PFSK-1 (cell line): ENCODE measurements around the gene MPC2.

Experiments used
- FOXP2 ChIP-seq: optimal IDR thresholded peaks from 2 replicates; pipeline ENCODE3; 2011; ENCODE audit warnings: borderline replicate concordance, control low read depth, inconsistent platforms; ENCODE audit not compliant: insufficient read depth; ENCODE audit errors: extremely low read length, extremely low read depth
- POLR2AphosphoS5 ChIP-seq: IDR thresholded peaks from 2 replicates; pipeline ENCODE4 v1.6.1; 2012; ENCODE audit warnings: low read depth, mild to moderate bottlenecking, control low read depth, low read length, moderate library complexity
- SIN3A ChIP-seq: IDR thresholded peaks from 2 replicates; pipeline ENCODE4 v1.6.1; 2012; ENCODE audit warnings: mild to moderate bottlenecking, low read length, moderate library complexity, borderline replicate concordance; ENCODE audit not compliant: insufficient read depth
- TAF1 ChIP-seq: IDR thresholded peaks from 2 replicates; pipeline ENCODE4 v1.6.1; 2012; ENCODE audit warnings: low read length, control low read depth, borderline replicate concordance; ENCODE audit not compliant: insufficient read depth
- TF ChIP-seq, protein P1 (sequence below), 2 experiments: IDR thresholded peaks; 2 replicates each; pipeline versions ENCODE4 v1.6.1 to v1.8.0; 2011 to 2012; ENCODE audit warnings: low read depth in 2 of 2, low read length in 2 of 2, control low read depth in 1 of 2, inconsistent platforms in 1 of 2, mild to moderate bottlenecking in 1 of 2, moderate library complexity in 1 of 2; ENCODE audit not compliant: insufficient read depth in 1 of 2

- TF ChIP-seq POLR2AphosphoS5 (no peak), TAF1 (no peak), SIN3A (no peak), FOXP2 (no peak)
- TF ChIP-seq, protein P1, sequence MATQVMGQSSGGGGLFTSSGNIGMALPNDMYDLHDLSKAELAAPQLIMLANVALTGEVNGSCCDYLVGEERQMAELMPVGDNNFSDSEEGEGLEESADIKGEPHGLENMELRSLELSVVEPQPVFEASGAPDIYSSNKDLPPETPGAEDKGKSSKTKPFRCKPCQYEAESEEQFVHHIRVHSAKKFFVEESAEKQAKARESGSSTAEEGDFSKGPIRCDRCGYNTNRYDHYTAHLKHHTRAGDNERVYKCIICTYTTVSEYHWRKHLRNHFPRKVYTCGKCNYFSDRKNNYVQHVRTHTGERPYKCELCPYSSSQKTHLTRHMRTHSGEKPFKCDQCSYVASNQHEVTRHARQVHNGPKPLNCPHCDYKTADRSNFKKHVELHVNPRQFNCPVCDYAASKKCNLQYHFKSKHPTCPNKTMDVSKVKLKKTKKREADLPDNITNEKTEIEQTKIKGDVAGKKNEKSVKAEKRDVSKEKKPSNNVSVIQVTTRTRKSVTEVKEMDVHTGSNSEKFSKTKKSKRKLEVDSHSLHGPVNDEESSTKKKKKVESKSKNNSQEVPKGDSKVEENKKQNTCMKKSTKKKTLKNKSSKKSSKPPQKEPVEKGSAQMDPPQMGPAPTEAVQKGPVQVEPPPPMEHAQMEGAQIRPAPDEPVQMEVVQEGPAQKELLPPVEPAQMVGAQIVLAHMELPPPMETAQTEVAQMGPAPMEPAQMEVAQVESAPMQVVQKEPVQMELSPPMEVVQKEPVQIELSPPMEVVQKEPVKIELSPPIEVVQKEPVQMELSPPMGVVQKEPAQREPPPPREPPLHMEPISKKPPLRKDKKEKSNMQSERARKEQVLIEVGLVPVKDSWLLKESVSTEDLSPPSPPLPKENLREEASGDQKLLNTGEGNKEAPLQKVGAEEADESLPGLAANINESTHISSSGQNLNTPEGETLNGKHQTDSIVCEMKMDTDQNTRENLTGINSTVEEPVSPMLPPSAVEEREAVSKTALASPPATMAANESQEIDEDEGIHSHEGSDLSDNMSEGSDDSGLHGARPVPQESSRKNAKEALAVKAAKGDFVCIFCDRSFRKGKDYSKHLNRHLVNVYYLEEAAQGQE (IDR thresholded peaks at IDR 0.05; ENCODE audit: insufficient read depth in 1 of 2, low read depth in 2 of 2, low read length in 2 of 2) = no peak
Measured at GRCh38 chr1:167977245-167977644, 40.4 kb upstream of the MPC2 start.
